A673 (cell line): ENCODE measurements around the gene METTL22. TPM values are rescaled to one million over a fixed set of nuclear protein-coding genes. Genes with fewer than 3 reads are reported as not detected.

ENCODE experiments used
- BruUV-seq: library from RNA; stranded (reverse); fragments of 400-500 nt; replicated peaks from 2 replicates; lab custom pipeline; 2021; lab: Mats Ljungman, UMichigan
- CTCF ChIA-PET: fragments of 300-600 bp; sonication (Branson Sonifier 250); formaldehyde crosslinking; loops from one replicate; lab custom pipeline; 2022; ENCODE audit warnings: antibody characterized with exemption; lab: Charles Lee
- POLR2A ChIA-PET: fragments of 300-600 bp; sonication (Branson Sonifier 250); formaldehyde crosslinking; loops from one replicate; lab custom pipeline; 2022; ENCODE audit warnings: antibody characterized with exemption; ENCODE audit not compliant: low non-redundant PET; lab: Charles Lee
- DNase-seq: peaks from one replicate; pipeline ENCODE4 v3.0.0-alpha.2; 2015; ENCODE audit warnings: low spot score
- H3K27ac ChIP-seq: fragments of 200-600 bp; sonication (generic); 2 replicates; pipeline ENCODE4 v1.5.1; 2016; ENCODE audit warnings: mixed run types, low read depth, mild to moderate bottlenecking, mixed read lengths, antibody characterized with exemption, low read length; ENCODE audit not compliant: poor library complexity, severe bottlenecking
- H3K27me3 ChIP-seq: fragments of 200-600 bp; sonication (generic); replicated peaks from 2 replicates; pipeline ENCODE4 v1.6.1; 2017; ENCODE audit warnings: mixed run types, low read depth, mild to moderate bottlenecking, mixed read lengths, antibody characterized with exemption, low read length; ENCODE audit not compliant: insufficient read depth, poor library complexity
- H3K36me3 ChIP-seq: fragments of 200-600 bp; sonication (generic); 2 replicates; pipeline ENCODE4 v1.6.1; 2016; ENCODE audit warnings: mixed run types, mild to moderate bottlenecking, mixed read lengths, antibody characterized with exemption, low read length; ENCODE audit not compliant: insufficient read depth, poor library complexity, severe bottlenecking
- H3K4me1 ChIP-seq: fragments of 200-600 bp; sonication (generic); 2 replicates; pipeline ENCODE4 v1.6.1; 2017; ENCODE audit warnings: mixed run types, mild to moderate bottlenecking, mixed read lengths, antibody characterized with exemption, low read length; ENCODE audit not compliant: insufficient read depth, poor library complexity, severe bottlenecking
- H3K4me3 ChIP-seq: fragments of 200-600 bp; sonication (generic); 2 replicates; pipeline ENCODE4 v1.5.1; 2016; ENCODE audit warnings: low read depth, mixed run types, mild to moderate bottlenecking, mixed read lengths, low read length; ENCODE audit not compliant: poor library complexity, severe bottlenecking
- H3K9me3 ChIP-seq: fragments of 200-600 bp; sonication (generic); 2 replicates; pipeline ENCODE4 v1.6.1; 2016; ENCODE audit warnings: mixed run types, low read depth, mild to moderate bottlenecking, mixed read lengths, antibody characterized with exemption, low read length; ENCODE audit not compliant: poor library complexity, severe bottlenecking
- EZH2 ChIP-seq: fragments of 200-600 bp; sonication (generic); IDR thresholded peaks from 2 replicates; pipeline ENCODE4 v1.6.1; 2017; ENCODE audit warnings: borderline replicate concordance, low read depth, mild to moderate bottlenecking, mixed read lengths, antibody characterized with exemption, low read length; ENCODE audit not compliant: poor library complexity, severe bottlenecking
- intact Hi-C: fragments of 100-400 bp; cut with micrococcal nuclease; formaldehyde crosslinking; loops from one replicate; pipeline ENCODE4 v1.10.0; 2022; ENCODE audit not compliant: unreplicated experiment
- total RNA-seq: library from RNA; stranded (reverse); gene quantifications from 2 replicates; pipeline ENCODE4 v1.2.3, GENCODE V29; 2021
- TF ChIP-seq, protein P1 (sequence below): fragments of 300-800, 200-600 bp; sonication (generic); conservative IDR thresholded peaks from 2 replicates; pipeline ENCODE4 v1.5.1; 2017; ENCODE audit warnings: low read depth, mild to moderate bottlenecking, antibody characterized with exemption, low read length, moderate library complexity, mixed read lengths

Gene METTL22
- total RNA-seq, 1 experiment from 2014 or later: 91.2 TPM

DNA sequence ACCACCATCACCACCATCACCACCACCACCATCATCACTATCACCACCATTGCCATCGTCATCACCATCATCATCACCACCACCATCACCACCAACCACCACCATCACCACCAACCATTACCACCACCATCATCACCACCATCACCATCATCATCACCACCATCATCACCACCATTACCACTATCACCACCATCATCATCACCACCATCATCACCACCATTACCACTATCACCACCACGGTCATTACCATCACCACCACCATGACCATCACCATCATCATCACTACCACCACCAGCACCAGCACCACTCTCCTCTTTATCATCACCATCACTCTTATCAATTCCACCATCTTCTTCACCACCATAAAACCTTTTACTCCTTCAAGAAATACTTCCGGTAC, 30.0 kb upstream of the METTL22 start:
- CTCF ChIA-PET: no interaction called here
- H3K27me3 ChIP-seq: no peaks in the 10 kb centered on the region
- no TSS peak for BruUV-seq
- no peak overlapping the region for H3K4me3 ChIP-seq
- intact Hi-C loops: no loop called here
- no peaks in the 10 kb centered on the region for H3K4me1 ChIP-seq
- H3K9me3 ChIP-seq: peaks cover 25% of the 10 kb centered on the region
- no peak overlapping the region for H3K27ac ChIP-seq
- DNase-seq: no peak
- TF ChIP-seq EZH2: no peak
- TF ChIP-seq, protein P1, sequence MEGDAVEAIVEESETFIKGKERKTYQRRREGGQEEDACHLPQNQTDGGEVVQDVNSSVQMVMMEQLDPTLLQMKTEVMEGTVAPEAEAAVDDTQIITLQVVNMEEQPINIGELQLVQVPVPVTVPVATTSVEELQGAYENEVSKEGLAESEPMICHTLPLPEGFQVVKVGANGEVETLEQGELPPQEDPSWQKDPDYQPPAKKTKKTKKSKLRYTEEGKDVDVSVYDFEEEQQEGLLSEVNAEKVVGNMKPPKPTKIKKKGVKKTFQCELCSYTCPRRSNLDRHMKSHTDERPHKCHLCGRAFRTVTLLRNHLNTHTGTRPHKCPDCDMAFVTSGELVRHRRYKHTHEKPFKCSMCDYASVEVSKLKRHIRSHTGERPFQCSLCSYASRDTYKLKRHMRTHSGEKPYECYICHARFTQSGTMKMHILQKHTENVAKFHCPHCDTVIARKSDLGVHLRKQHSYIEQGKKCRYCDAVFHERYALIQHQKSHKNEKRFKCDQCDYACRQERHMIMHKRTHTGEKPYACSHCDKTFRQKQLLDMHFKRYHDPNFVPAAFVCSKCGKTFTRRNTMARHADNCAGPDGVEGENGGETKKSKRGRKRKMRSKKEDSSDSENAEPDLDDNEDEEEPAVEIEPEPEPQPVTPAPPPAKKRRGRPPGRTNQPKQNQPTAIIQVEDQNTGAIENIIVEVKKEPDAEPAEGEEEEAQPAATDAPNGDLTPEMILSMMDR: no peak
- POLR2A ChIA-PET: no interaction called here
- peaks cover 77% of the 10 kb centered on the region for H3K36me3 ChIP-seq

DNA sequence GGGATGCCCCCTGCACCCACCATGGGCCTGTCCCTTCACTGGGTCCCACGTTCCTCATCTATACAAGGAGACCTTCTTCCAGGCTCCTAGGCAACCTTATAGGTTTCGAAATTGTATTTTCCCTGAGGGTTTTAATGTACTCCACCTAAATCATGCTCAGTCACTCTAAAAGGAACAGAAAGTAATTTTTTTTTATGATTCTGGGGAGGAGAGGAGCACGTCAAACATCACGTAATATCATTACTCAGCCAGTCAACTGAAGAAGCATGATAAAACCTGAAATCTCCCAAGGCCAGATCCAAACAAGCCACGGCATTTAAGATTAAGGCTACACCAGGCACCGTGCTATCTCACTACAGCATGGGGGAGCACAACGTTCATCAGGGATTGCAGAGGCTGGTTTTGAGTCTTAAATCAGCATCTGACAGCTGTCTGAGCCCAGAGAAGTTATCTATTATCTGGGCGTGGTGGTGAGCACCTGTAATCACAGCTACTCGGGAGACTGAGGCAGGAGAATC, 27.3 kb upstream of the METTL22 start:
- BruUV-seq: no TSS peak
- Histone ChIP-seq H3K4me3 (no peak overlapping the region), H3K27ac (no peak overlapping the region), H3K4me1 (no peaks in the 10 kb centered on the region), H3K36me3 (peaks cover 51% of the 10 kb centered on the region), H3K27me3 (no peaks in the 10 kb centered on the region), H3K9me3 (peaks cover 23% of the 10 kb centered on the region)
- CTCF ChIA-PET: no interaction called here
- TF ChIP-seq, protein P1: no peak
- TF ChIP-seq EZH2: no peak
- POLR2A ChIA-PET: no interaction called here
- DNase-seq: peak; percentile 35
- intact Hi-C loops: no loop called here

DNA sequence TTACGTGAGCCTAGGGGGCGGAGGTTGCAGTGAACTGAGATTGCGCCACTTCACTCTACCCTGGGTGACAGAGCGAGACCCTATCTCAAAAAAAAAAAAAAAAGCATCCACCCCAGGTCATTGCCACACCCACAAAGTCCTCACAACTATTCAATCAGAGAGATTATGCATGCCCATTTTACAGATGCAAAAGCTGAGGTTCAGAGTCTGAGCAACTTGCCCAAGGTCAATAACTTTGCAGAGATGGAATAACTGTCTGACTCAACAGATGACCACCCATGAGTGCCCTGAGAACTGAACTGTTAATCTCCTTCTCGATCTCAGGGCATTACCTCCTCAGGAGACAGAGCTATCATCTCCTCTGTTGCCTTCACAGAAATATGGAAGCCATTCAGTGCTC, 25.7 kb upstream of the METTL22 start:
- Histone ChIP-seq H3K27ac (no peak overlapping the region), H3K4me1 (no peaks in the 10 kb centered on the region), H3K27me3 (no peaks in the 10 kb centered on the region), H3K4me3 (no peak overlapping the region), H3K9me3 (peaks cover 23% of the 10 kb centered on the region), H3K36me3 (peaks cover 35% of the 10 kb centered on the region)
- peak; percentile 11 for DNase-seq
- CTCF ChIA-PET: no interaction called here
- no TSS peak for BruUV-seq
- intact Hi-C loops: no loop called here
- TF ChIP-seq EZH2: no peak
- TF ChIP-seq, protein P1: no peak
- POLR2A ChIA-PET: no interaction called here
